Smooth muscle cell (in vitro differentiated cells): ENCODE measurements around the gene GRB10. TPM values are rescaled to one million over a fixed set of nuclear protein-coding genes. Genes with fewer than 3 reads are reported as not detected.

Experiments used
- DNase-seq: peaks from one replicate; lab custom pipeline; 2025; ENCODE audit not compliant: unreplicated experiment; lab: John Stamatoyannopoulos, UW
- H2AFZ ChIP-seq: fragments of 200-600 bp; sonication (generic); 2 replicates; pipeline ENCODE4 v1.6.0; 2016; ENCODE audit warnings: antibody characterized with exemption, low read depth, mild to moderate bottlenecking
- H3F3A ChIP-seq: fragments of 200-600 bp; sonication (generic); 2 replicates; pipeline ENCODE4 v1.6.0; 2017; ENCODE audit warnings: antibody characterized with exemption, low read depth
- H3K27ac ChIP-seq: fragments of 200-600 bp; sonication (generic); 2 replicates; pipeline ENCODE4 v1.5.1; 2016; ENCODE audit warnings: low read depth, mild to moderate bottlenecking
- H3K27me3 ChIP-seq: fragments of 200-600 bp; sonication (generic); 2 replicates; pipeline ENCODE4 v1.6.1; 2016; ENCODE audit warnings: low read depth, mild to moderate bottlenecking
- H3K36me3 ChIP-seq: fragments of 200-600 bp; sonication (generic); 2 replicates; pipeline ENCODE4 v1.5.1; 2016; ENCODE audit warnings: low read depth
- H3K4me1 ChIP-seq: fragments of 200-600 bp; sonication (generic); 2 replicates; pipeline ENCODE4 v1.5.1; 2016; ENCODE audit warnings: low read depth
- H3K4me2 ChIP-seq: fragments of 200-600 bp; sonication (generic); 2 replicates; pipeline ENCODE4 v1.6.0; 2016; ENCODE audit warnings: mild to moderate bottlenecking
- H3K4me3 ChIP-seq: fragments of 200-600 bp; sonication (generic); 2 replicates; pipeline ENCODE4 v1.5.1; 2016; ENCODE audit warnings: mild to moderate bottlenecking
- H3K79me2 ChIP-seq: fragments of 200-600 bp; sonication (generic); 2 replicates; pipeline ENCODE4 v1.6.0; 2016; ENCODE audit warnings: low read depth, mild to moderate bottlenecking
- H3K9ac ChIP-seq: fragments of 200-600 bp; sonication (generic); 2 replicates; pipeline ENCODE4 v1.6.0; 2016; ENCODE audit warnings: low read depth
- H3K9me3 ChIP-seq: fragments of 200-600 bp; sonication (generic); replicated peaks from 2 replicates; pipeline ENCODE4 v1.5.1; 2016; ENCODE audit warnings: low read depth
- H4K20me1 ChIP-seq: fragments of 200-600 bp; sonication (generic); 2 replicates; pipeline ENCODE4 v1.6.0; 2016; ENCODE audit warnings: low read depth
- WGBS: methylation state at CpG from one replicate; pipeline ENCODE4 v1.1.7; 2016; ENCODE audit warnings: low lambda C conversion rate; 5-methylcytosine and 5-hydroxymethylcytosine counted together
- polyA plus RNA-seq: library from polyadenylated mRNA; unstranded; fragments of >200 nt; fragmentation: Nextera tagmentation; extraction: Ambion mirVana; gene quantifications from 2 replicates; pipeline ENCODE4 v1.2.1, GENCODE V29; 2016
- total RNA-seq: library from RNA; depleted of rRNA; stranded (reverse); fragments of >200 nt; gene quantifications from 2 replicates; pipeline ENCODE4 v1.2.3, GENCODE V29; 2014
- TF ChIP-seq, protein P1 (sequence below): fragments of 200-600 bp; sonication (generic); IDR thresholded peaks from 2 replicates; pipeline ENCODE4 v1.5.1; 2017; ENCODE audit warnings: borderline replicate concordance, mild to moderate bottlenecking, antibody characterized with exemption; ENCODE audit not compliant: insufficient read depth, poor library complexity, severe bottlenecking

The GRB10 gene
- total and polyA plus RNA-seq, 2 experiments from 2014 or later: 18.0 to 20.1 TPM

DNA sequence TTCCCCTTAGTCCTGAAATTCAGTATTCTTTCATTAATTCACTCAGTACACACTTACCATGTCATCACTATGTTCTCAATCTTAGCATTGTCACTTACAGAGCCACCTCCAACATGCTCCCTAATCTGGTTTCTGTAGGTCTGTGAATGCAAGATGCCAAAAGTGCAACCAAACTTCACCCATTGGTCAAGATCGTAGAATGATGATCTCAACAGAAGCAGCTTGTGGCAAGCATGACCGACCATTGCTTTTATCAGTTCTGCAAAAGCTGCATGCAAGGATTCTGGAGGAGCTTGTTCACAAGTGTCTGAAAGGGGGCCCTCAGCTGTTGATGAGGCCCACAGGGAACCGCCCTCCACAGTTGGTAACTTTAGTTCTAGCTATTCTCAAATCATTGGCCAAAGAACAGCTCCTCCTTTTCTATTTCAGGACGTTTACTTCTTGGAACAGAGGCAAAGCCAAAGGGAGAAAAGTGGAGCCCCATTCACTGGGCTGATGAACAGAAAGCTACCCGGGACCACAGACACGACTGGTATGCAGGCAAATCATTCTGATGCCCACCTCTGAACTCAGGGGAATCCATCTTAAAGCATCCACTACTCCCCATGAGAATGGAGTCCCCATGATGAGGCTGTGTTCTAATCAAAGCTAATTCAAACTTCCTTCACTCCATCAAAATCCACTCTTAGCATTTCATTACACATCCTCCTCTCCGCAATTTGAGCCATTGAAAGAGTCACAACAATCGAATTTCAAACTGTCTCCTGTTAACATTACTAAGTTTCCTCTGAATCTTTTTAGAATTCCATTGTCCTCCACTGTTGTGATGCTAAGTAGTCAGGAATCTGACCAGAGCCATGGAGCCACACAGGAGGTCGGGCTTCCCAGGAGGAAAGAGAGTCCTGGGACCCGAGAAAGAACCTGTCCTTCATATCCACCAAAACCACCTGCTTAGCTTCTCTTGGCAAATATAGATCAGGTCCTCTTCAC lies 13.9 kb downstream of the GRB10 start:
- H3K27me3 ChIP-seq: no peaks in the 10 kb centered on the region
- H3K4me3 ChIP-seq: no peak overlapping the region
- H4K20me1 ChIP-seq: peaks cover 95% of the 10 kb centered on the region
- no peak overlapping the region for H3K4me2 ChIP-seq
- H2AFZ ChIP-seq: no peak overlapping the region
- no peaks in the 10 kb centered on the region for H3K4me1 ChIP-seq
- WGBS: 76% methylated on average over 10 of the region's 10 CpGs
- no peak overlapping the region for H3K27ac ChIP-seq
- H3K9ac ChIP-seq: no peak overlapping the region
- peaks cover 96% of the 10 kb centered on the region for H3K79me2 ChIP-seq
- TF ChIP-seq, protein P1, sequence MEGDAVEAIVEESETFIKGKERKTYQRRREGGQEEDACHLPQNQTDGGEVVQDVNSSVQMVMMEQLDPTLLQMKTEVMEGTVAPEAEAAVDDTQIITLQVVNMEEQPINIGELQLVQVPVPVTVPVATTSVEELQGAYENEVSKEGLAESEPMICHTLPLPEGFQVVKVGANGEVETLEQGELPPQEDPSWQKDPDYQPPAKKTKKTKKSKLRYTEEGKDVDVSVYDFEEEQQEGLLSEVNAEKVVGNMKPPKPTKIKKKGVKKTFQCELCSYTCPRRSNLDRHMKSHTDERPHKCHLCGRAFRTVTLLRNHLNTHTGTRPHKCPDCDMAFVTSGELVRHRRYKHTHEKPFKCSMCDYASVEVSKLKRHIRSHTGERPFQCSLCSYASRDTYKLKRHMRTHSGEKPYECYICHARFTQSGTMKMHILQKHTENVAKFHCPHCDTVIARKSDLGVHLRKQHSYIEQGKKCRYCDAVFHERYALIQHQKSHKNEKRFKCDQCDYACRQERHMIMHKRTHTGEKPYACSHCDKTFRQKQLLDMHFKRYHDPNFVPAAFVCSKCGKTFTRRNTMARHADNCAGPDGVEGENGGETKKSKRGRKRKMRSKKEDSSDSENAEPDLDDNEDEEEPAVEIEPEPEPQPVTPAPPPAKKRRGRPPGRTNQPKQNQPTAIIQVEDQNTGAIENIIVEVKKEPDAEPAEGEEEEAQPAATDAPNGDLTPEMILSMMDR: no peak
- H3K36me3 ChIP-seq: no peaks in the 10 kb centered on the region
- H3F3A ChIP-seq: no peaks in the 10 kb centered on the region
- no peaks in the 10 kb centered on the region for H3K9me3 ChIP-seq
- DNase-seq: no peak

DNA sequence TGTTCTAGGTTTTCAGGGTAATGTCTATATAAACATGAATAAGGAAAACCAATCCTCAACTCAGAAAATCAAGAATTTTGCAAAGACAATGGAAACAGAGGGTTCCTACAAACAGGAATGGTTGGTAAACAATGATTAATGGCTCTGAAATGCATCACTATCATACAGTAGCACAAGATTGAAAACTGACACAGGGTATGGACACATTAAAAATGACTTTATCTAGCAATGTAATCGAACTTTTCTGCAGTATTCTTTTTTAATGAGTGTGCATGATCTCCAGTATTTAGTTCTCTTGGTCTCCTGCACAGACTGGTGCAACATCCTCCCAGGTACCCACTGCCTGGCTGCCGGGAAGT lies 15.9 kb downstream of the GRB10 start:
- Histone ChIP-seq H4K20me1 (peaks cover 100% of the 10 kb centered on the region), H3K4me1 (no peaks in the 10 kb centered on the region), H3K27me3 (no peaks in the 10 kb centered on the region), H3K4me3 (no peak overlapping the region), H3K9me3 (no peaks in the 10 kb centered on the region), H3K36me3 (no peaks in the 10 kb centered on the region), H3K27ac (no peak overlapping the region), H3K9ac (no peak overlapping the region), H3F3A (no peaks in the 10 kb centered on the region), H3K79me2 (peaks cover 98% of the 10 kb centered on the region), H3K4me2 (no peak overlapping the region), H2AFZ (no peak overlapping the region)
- WGBS: 50% methylated on average over 2 of the region's 2 CpGs
- DNase-seq: no peak
- TF ChIP-seq, protein P1: no peak

- H3K27me3 ChIP-seq: no peaks in the 10 kb centered on the region
These were observed 16.4 kb downstream of the GRB10 start for GRCh38 chr7:50766106-50766848.

More at GRCh38 chr7:50766106-50766848, 16.4 kb downstream of the GRB10 start:
- no peak overlapping the region for H3K4me2 ChIP-seq
- H3K4me3 ChIP-seq: no peak overlapping the region
- TF ChIP-seq, protein P1: no peak
- DNase-seq: no peak
- no peaks in the 10 kb centered on the region for H3F3A ChIP-seq
- no peaks in the 10 kb centered on the region for H3K9me3 ChIP-seq
- WGBS: 80% methylated on average over 5 of the region's 5 CpGs
- H4K20me1 ChIP-seq: peaks cover 100% of the 10 kb centered on the region
- peaks cover 98% of the 10 kb centered on the region for H3K79me2 ChIP-seq
- H3K36me3 ChIP-seq: no peaks in the 10 kb centered on the region
- no peak overlapping the region for H3K9ac ChIP-seq
- no peak overlapping the region for H2AFZ ChIP-seq
- no peaks in the 10 kb centered on the region for H3K4me1 ChIP-seq
- H3K27ac ChIP-seq: no peak overlapping the region
